OCI-LY1 (cell line): ENCODE results near the gene P2RY6.

Source experiments
- H2AFZ ChIP-seq: fragments of 200-600 bp; sonication (generic), shearing (Covaris generic); 2 replicates; pipeline ENCODE4 v1.6.0; 2014; ENCODE audit warnings: antibody characterized with exemption, mild to moderate bottlenecking, low read length
- H3F3A ChIP-seq: fragments of 200-600 bp; sonication (generic), shearing (Covaris generic); 2 replicates; pipeline ENCODE4 v1.6.0; 2014; ENCODE audit warnings: mild to moderate bottlenecking, antibody characterized with exemption, low read length, moderate library complexity; ENCODE audit not compliant: insufficient read depth
- H3K27ac ChIP-seq: fragments of 200-600 bp; sonication (generic); 2 replicates; pipeline ENCODE4 v1.5.1; 2014; ENCODE audit warnings: low read length, mixed run types, mild to moderate bottlenecking, low read depth; ENCODE audit not compliant: poor library complexity, severe bottlenecking
- H3K27me3 ChIP-seq: fragments of 200-600 bp; sonication (generic); 2 replicates; pipeline ENCODE4 v1.6.0; 2014; ENCODE audit warnings: antibody characterized with exemption, mild to moderate bottlenecking, low read length, moderate library complexity; ENCODE audit not compliant: insufficient read depth
- H3K36me3 ChIP-seq: fragments of 200-600 bp; sonication (generic); 2 replicates; pipeline ENCODE4 v1.6.1; 2014; ENCODE audit warnings: mild to moderate bottlenecking, antibody characterized with exemption, low read length, moderate library complexity, mixed read lengths; ENCODE audit not compliant: insufficient read depth
- H3K4me1 ChIP-seq: fragments of 200-600 bp; sonication (generic); 2 replicates; pipeline ENCODE4 v1.5.1; 2014; ENCODE audit warnings: mild to moderate bottlenecking, low read length, moderate library complexity; ENCODE audit not compliant: insufficient read depth, severe bottlenecking
- H3K4me2 ChIP-seq: fragments of 200-600 bp; sonication (generic), shearing (Covaris generic); 2 replicates; pipeline ENCODE4 v1.6.1; 2014; ENCODE audit warnings: low read length
- H3K4me3 ChIP-seq: fragments of 200-600 bp; sonication (generic); 2 replicates; pipeline ENCODE4 v1.5.1; 2014; ENCODE audit warnings: low read length, low read depth, mild to moderate bottlenecking, mixed read lengths; ENCODE audit not compliant: poor library complexity, severe bottlenecking
- H3K79me2 ChIP-seq: fragments of 200-600 bp; shearing (Covaris generic); 2 replicates; pipeline ENCODE4 v1.6.1; 2016; ENCODE audit warnings: mixed run types, low read length, mixed read lengths; ENCODE audit not compliant: insufficient read depth
- H3K9ac ChIP-seq: fragments of 200-600 bp; sonication (generic), shearing (Covaris generic); 2 replicates; pipeline ENCODE4 v1.6.1; 2014; ENCODE audit warnings: mild to moderate bottlenecking, low read length, mixed read lengths
- H3K9me2 ChIP-seq: fragments of 200-600 bp; sonication (generic), shearing (Covaris generic); 2 replicates; pipeline ENCODE4 v1.6.1; 2014; ENCODE audit warnings: low read depth, mild to moderate bottlenecking, low read length, mixed read lengths
- H3K9me3 ChIP-seq: fragments of 200-600 bp; shearing (Covaris generic); 2 replicates; pipeline ENCODE4 v1.6.1; 2014; ENCODE audit warnings: low read length, mixed read lengths
- H4K20me1 ChIP-seq: fragments of 200-600 bp; sonication (generic), shearing (Covaris generic); 2 replicates; pipeline ENCODE4 v1.6.0; 2016; ENCODE audit warnings: mild to moderate bottlenecking, low read length; ENCODE audit not compliant: insufficient read depth
- CTCF ChIP-seq: fragments of 200-600 bp; sonication (generic), shearing (Covaris generic); IDR thresholded peaks from 2 replicates; pipeline ENCODE4 v1.5.1; 2017; ENCODE audit warnings: mild to moderate bottlenecking, antibody characterized with exemption, low read length, moderate library complexity, mixed read lengths
- EZH2 ChIP-seq: fragments of 200-600 bp; sonication (generic), shearing (Covaris generic); IDR thresholded peaks from 2 replicates; pipeline ENCODE4 v1.8.0; 2017; ENCODE audit warnings: borderline replicate concordance, mixed run types, mild to moderate bottlenecking, antibody characterized with exemption, low read length, moderate library complexity, mixed read lengths

The P2RY6 gene

DNA sequence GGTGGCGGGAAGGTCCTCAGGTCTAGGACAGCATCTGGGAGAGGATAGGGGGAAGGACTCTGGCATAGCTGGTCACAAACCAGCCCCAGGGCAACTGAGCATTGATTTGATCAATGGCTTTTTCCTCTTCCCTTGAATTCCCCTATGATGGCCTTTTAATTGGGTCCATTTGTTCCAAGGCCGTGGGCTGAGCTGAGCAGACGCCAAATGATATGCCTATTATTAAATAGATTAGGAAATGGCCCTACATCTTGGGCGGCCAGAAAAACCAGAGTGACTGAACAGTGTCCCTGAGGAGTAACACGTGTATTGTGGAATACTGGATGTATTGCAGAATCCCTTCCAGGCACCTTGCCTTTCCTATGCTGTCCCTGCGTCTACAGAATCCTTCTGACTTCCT, 26.7 kb upstream of the P2RY6 start:
- Histone ChIP-seq H3K9ac (no peak overlapping the region), H3K9me3 (no peaks in the 10 kb centered on the region), H3K9me2 (no peaks in the 10 kb centered on the region), H3K27me3 (no peaks in the 10 kb centered on the region), H3K4me3 (no peak overlapping the region), H3K79me2 (no peaks in the 10 kb centered on the region), H3K27ac (no peak overlapping the region), H4K20me1 (no peaks in the 10 kb centered on the region), H3K4me2 (no peak overlapping the region), H3K4me1 (peaks cover 6% of the 10 kb centered on the region), H3K36me3 (no peaks in the 10 kb centered on the region), H2AFZ (no peak overlapping the region), H3F3A (no peaks in the 10 kb centered on the region)
- no peak for TF ChIP-seq CTCF
- TF ChIP-seq EZH2: no peak

DNA sequence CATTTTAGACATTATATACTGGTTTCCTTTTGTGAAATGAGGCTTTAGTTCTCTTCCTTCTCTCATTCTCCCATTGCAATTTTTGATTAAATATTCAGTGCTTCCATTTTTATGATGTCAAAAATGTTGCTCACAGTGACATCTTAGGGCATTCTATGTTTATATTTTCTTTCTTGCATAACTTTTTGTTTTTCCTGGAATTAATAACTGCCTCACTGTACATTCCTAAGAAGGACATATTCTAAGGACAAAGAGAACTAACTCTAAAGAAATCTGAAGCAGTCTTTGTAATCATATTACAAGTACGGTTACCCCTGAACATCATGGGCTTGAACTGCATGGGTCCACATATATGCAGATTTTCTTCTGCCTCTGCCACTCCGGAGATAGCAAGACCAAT, 25.8 kb upstream of the P2RY6 start:
- Histone ChIP-seq H3K4me1 (peaks cover 6% of the 10 kb centered on the region), H3F3A (no peaks in the 10 kb centered on the region), H3K4me3 (no peak overlapping the region), H3K9ac (no peak overlapping the region), H3K4me2 (no peak overlapping the region), H3K27me3 (no peaks in the 10 kb centered on the region), H3K9me2 (no peaks in the 10 kb centered on the region), H2AFZ (no peak overlapping the region), H3K79me2 (no peaks in the 10 kb centered on the region), H3K9me3 (no peaks in the 10 kb centered on the region), H3K36me3 (no peaks in the 10 kb centered on the region), H4K20me1 (no peaks in the 10 kb centered on the region), H3K27ac (no peak overlapping the region)
- no peak for TF ChIP-seq EZH2
- TF ChIP-seq CTCF: no peak

GRCh38 chr11:73248526-73249185, 23.5 kb upstream of the P2RY6 start:
- no peaks in the 10 kb centered on the region for H3K9me3 ChIP-seq
- no peaks in the 10 kb centered on the region for H3K4me1 ChIP-seq
- H2AFZ ChIP-seq: no peak overlapping the region
- H3K4me3 ChIP-seq: no peak overlapping the region
- H3K79me2 ChIP-seq: no peaks in the 10 kb centered on the region
- no peak overlapping the region for H3K27ac ChIP-seq
- no peak overlapping the region for H3K9ac ChIP-seq
- H3K9me2 ChIP-seq: no peaks in the 10 kb centered on the region
- H3K36me3 ChIP-seq: no peaks in the 10 kb centered on the region
- no peaks in the 10 kb centered on the region for H4K20me1 ChIP-seq
- no peaks in the 10 kb centered on the region for H3K27me3 ChIP-seq
- no peaks in the 10 kb centered on the region for H3F3A ChIP-seq
- no peak for TF ChIP-seq CTCF
- no peak for TF ChIP-seq EZH2
- H3K4me2 ChIP-seq: no peak overlapping the region
